Esophagus (tissue), 2 donors: Measurements from ENCODE around the gene ZFYVE27. TPM values are rescaled to one million over a fixed set of nuclear protein-coding genes. Genes with fewer than 3 reads are reported as not detected.

Source experiments
- H3K27ac ChIP-seq, 2 donors: one replicate each; pipeline ENCODE4 v1.5.1; 2013; ENCODE audit warnings: low read depth in 2 of 2, mild to moderate bottlenecking in 2 of 2, inconsistent platforms in 1 of 2, low read length in 1 of 2, moderate library complexity in 1 of 2
- H3K27me3 ChIP-seq, 2 donors: one replicate each; pipeline ENCODE4 v1.6.1; 2013; ENCODE audit warnings: low read length in 2 of 2, control low read depth in 1 of 2, mild to moderate bottlenecking in 1 of 2; ENCODE audit not compliant: insufficient read depth in 2 of 2, control insufficient read depth in 1 of 2
- H3K36me3 ChIP-seq, 2 donors: one replicate each; pipeline ENCODE4 v1.6.1; 2013; ENCODE audit warnings: low read length in 1 of 2; ENCODE audit not compliant: control insufficient read depth in 2 of 2, insufficient read depth in 2 of 2
- H3K4me1 ChIP-seq, 2 donors: one replicate each; pipeline ENCODE4 v1.6.1; 2013; ENCODE audit warnings: low read length in 1 of 2; ENCODE audit not compliant: control insufficient read depth in 2 of 2, insufficient read depth in 2 of 2
- H3K4me3 ChIP-seq, 2 donors: one replicate each; pipeline ENCODE4 v1.5.1; 2013; ENCODE audit warnings: low read length in 2 of 2, mild to moderate bottlenecking in 2 of 2, low read depth in 1 of 2, moderate library complexity in 1 of 2
- H3K9me3 ChIP-seq, 2 donors: one replicate each; pipeline ENCODE4 v1.6.1; 2013; ENCODE audit warnings: mild to moderate bottlenecking in 2 of 2, low read depth in 1 of 2, low read length in 1 of 2, moderate library complexity in 1 of 2; ENCODE audit not compliant: control insufficient read depth in 2 of 2, insufficient read depth in 1 of 2
- WGBS, 2 donors: extraction: QIAGEN DNeasy Blood & Tissue Kit; methylation state at CpG; one replicate each; pipeline ENCODE4 v1.1.7; 2013; 5-methylcytosine and 5-hydroxymethylcytosine counted together
- polyA plus RNA-seq, 2 donors: library from polyadenylated mRNA; stranded (reverse); fragments of 200-250 nt; gene quantifications; one replicate each; pipeline ENCODE4 v1.2.3, GENCODE V29; 2013
- donor health status: healthy with polysubstance abuse.
- donor health status: Bipolar disorder and iron deficiency.

The ZFYVE27 gene
- polyA plus RNA-seq, 2 donors = 9.6 to 14.3 TPM

- H3K36me3 ChIP-seq = no peaks in the 10 kb centered on the region
- WGBS, 2 donors = 59 to 64% methylated on average over 11 of the region's 11 CpGs
- no peaks in the 10 kb centered on the region for H3K27me3 ChIP-seq
- H3K4me3 ChIP-seq = no peak overlapping the region
- H3K27ac ChIP-seq = no peak overlapping the region
- H3K9me3 ChIP-seq = no peaks in the 10 kb centered on the region
- peaks cover 0 to 1% of the 10 kb centered on the region in 2 donors for H3K4me1 ChIP-seq
Observed at GRCh38 chr10:97782455-97783228, 45.7 kb downstream of the ZFYVE27 start.

DNA sequence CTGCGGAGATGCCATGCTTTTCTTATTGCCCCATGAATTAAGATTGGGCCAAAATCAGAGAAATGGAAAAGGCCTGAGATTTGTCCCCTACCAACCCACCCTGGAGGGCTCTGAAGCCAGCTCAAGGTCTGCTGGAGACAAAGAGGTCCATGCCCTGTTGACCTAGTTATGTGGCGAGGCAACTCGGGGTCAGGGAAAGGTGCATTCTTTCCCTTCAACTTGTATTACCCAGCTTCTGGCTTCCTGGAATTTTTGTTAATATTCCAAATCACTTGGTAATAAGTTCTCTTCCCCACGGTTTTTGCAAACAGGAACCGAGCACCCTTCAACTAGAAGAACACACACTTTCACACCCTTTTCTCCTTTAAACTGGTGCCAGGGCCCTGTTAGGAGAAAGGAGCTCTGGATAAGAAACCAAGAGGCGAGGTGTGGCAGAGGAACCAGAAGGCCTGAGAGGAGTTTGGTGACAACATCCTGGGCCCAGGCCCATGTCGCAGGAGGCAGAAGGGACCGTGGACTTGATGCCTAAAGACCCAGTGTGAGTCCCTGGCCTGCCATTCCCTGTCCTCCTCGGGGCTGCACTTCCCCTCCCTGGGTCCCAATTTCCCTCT is 47.4 kb downstream of the ZFYVE27 start:
- Histone ChIP-seq H3K4me1 (peaks cover 0 to 1% of the 10 kb centered on the region in 2 donors), H3K9me3 (no peaks in the 10 kb centered on the region), H3K36me3 (no peaks in the 10 kb centered on the region), H3K27ac (no peak overlapping the region), H3K27me3 (no peaks in the 10 kb centered on the region), H3K4me3 (no peak overlapping the region)
- 60 to 65% methylated on average over 9 of the region's 9 CpGs for WGBS, 2 donors

GRCh38 chr10:97785231-97785630 is 48.3 kb downstream of the ZFYVE27 start:
- H3K36me3 ChIP-seq = no peaks in the 10 kb centered on the region
- WGBS, 2 donors = 74 to 79% methylated on average over 5 of the region's 5 CpGs
- no peaks in the 10 kb centered on the region for H3K27me3 ChIP-seq
- H3K4me1 ChIP-seq = peaks cover 0 to 1% of the 10 kb centered on the region in 2 donors
- H3K4me3 ChIP-seq = no peak overlapping the region
- H3K9me3 ChIP-seq = no peaks in the 10 kb centered on the region
- H3K27ac ChIP-seq = no peak overlapping the region

DNA sequence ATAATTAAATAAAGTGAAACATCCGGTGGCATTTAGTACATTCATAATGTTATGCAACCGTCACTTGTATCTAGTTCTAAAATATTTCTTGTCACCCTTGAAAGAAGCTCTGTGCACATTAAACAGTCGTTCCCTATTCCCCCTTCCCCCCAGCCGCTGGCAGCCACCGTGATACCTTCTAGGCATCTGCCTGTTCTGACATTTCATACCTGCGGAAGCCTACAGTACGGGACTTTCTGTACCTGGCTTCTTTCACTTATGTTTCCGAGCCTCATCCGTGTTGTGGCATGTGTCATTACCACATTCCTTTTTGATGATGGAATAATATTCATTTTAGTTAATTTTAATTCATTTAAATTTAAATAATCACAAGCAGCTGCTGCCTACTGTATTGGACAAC is 48.8 kb downstream of the ZFYVE27 start:
- Histone ChIP-seq H3K4me3 (no peak overlapping the region), H3K27ac (no peak overlapping the region), H3K9me3 (no peaks in the 10 kb centered on the region), H3K36me3 (no peaks in the 10 kb centered on the region), H3K27me3 (no peaks in the 10 kb centered on the region), H3K4me1 (peaks cover 0 to 1% of the 10 kb centered on the region in 2 donors)
- 45 to 54% methylated on average over 9 of the region's 9 CpGs for WGBS, 2 donors

DNA sequence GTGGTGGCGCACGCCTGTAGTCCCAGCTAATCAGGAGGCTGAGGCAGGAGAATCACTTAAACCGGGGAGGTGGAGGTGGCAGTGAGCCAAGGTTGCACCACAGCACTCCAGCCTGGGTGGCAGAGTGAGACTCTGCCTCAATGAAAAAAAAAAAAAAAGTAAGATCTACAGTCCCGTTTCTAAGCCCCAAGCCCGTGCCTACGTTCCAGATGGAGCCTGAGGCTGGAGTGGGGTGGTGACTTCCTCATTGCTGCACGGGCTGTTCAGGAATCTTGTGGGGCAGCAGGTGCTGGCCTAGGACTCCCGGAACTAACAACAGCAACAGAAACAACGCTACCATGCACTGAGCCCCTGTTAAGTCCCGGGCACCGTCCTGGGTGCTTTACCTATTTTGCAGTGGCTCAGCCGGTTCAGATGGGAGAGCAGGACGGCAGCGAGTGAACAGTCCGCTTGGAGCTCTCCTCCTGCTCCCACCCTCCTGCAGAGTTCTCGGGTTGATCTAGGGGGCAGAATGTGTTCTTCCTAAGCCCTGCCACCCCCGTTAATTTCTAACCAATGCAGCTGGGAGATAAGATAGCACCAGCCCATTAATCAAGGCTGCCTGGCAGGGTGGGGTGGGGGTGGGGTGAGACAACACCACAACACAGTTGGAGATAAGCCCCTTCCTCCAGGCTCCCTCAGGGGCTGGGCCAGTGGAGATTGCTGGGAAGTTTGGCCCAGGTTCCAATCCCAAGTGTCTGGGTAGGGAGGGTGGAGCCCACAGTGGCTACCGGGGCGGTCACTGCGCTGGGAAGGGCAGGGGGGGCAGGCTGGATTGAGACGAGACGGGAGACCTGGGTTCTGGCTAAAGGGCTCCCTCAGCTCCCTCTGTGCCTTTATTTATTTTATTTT is 51.9 kb downstream of the ZFYVE27 start:
- no peaks in the 10 kb centered on the region for H3K9me3 ChIP-seq
- WGBS, 2 donors = 23 to 25% methylated on average over 22 of the region's 22 CpGs
- H3K27me3 ChIP-seq = no peaks in the 10 kb centered on the region
- H3K36me3 ChIP-seq = no peaks in the 10 kb centered on the region
- H3K4me1 ChIP-seq = no peaks in the 10 kb centered on the region
- no peak overlapping the region for H3K27ac ChIP-seq
- H3K4me3 ChIP-seq = no peak overlapping the region

DNA sequence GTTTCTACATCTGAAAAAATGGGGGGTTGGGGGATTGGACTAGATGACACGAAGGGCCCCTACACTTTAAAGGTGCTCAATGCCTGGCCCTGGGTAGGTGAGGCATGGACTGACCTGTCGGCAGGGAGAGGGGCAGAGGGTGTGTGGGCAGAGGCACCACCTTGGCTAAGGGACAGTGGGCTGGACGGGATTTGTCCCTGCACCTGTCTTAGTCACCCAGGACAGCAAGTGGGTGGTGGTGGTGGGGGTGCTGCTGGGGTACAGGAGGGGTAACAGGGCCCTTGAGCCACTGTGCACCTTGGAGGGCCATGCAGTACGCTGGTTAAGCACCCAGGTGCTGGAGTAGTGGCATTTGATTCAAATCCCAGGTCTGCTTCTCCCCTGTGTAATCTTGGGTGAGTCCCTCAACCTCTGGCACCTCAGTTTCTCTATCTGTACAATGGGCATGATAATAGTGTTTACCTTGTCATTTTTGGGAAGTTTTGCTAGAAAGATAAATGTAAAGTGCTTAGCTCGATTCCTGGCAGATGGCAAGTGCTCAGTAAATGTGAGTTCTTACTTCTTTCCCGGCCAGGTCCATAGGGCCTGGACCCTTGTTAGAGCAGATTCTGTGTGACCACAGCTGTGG is 53.0 kb downstream of the ZFYVE27 start:
- WGBS, 2 donors = 66 to 67% methylated on average over 6 of the region's 6 CpGs
- H3K27me3 ChIP-seq = no peaks in the 10 kb centered on the region
- H3K27ac ChIP-seq = no peak overlapping the region

DNA sequence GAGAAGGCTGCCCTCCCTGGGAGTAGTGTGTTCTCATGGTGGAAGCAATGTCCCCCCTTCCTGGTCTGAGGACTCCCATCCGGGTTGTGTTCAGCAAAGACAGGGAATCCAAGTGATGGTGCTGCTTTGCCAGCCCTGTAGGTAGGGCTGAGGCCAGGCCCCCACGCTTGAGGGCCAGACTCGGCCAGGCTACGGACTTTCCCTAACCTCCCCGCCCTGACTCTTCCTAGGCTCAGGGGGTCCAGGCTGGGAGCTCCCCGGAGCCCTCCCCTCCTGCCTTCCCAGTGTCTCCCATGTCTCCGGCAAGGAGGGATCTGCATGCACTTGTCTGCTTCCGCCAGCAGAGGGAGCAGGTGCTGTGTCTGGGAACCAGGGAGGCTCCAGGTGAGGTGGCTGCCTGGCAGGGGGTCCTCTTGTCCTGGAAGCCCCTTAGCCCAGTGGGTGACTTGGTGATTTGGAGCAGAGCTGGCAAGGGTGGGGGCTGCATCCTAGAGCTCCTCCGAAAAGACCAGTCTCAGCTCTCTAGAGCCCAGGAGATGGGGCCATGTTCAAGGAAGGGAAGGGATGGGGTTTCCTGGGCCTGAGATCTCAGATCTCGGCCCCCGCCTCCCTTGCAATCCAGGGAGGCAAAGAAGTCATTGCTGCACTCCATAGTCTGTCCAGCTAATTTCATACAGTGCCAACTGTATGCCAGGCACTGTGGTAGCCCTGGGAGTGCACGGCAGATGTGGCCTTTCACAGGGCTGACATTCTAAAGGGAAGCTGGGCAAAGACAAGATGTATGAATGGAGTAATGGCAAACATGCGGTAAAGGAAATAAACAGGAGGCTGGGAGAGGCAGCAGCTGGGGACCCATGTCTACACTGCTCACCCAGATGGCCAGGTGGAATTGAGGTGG is 55.1 kb downstream of the ZFYVE27 start:
- Histone ChIP-seq H3K4me1 (no peaks in the 10 kb centered on the region), H3K9me3 (no peaks in the 10 kb centered on the region), H3K36me3 (no peaks in the 10 kb centered on the region), H3K27me3 (no peaks in the 10 kb centered on the region), H3K27ac (no peak overlapping the region), H3K4me3 (no peak overlapping the region)
- 21 to 22% methylated on average over 13 of the region's 13 CpGs for WGBS, 2 donors

More for the DNA sequence above, 53.0 kb downstream of the ZFYVE27 start:
- H3K9me3 ChIP-seq = no peaks in the 10 kb centered on the region
- no peak overlapping the region for H3K4me3 ChIP-seq
- no peaks in the 10 kb centered on the region for H3K36me3 ChIP-seq
- no peaks in the 10 kb centered on the region for H3K4me1 ChIP-seq

GRCh38 chr10:97795886-97796285 is 59.0 kb downstream of the ZFYVE27 start:
- H3K27me3 ChIP-seq = peaks cover 0 to 3% of the 10 kb centered on the region in 2 donors
- no peaks in the 10 kb centered on the region for H3K4me1 ChIP-seq
- 72 to 73% methylated on average over 4 of the region's 4 CpGs for WGBS, 2 donors
- no peaks in the 10 kb centered on the region for H3K36me3 ChIP-seq
- H3K27ac ChIP-seq = no peak overlapping the region
- peaks cover 0 to 5% of the 10 kb centered on the region in 2 donors for H3K9me3 ChIP-seq
- H3K4me3 ChIP-seq = no peak overlapping the region
